Adipose tissue (tissue), 3 donors: Measurements from ENCODE around the gene MDP1. TPM values are rescaled to one million over a fixed set of nuclear protein-coding genes. Genes with fewer than 3 reads are reported as not detected.

Source experiments
- H3K27ac ChIP-seq: one replicate; pipeline ENCODE4 v1.5.1; 2013; ENCODE audit warnings: low read depth, low read length
- WGBS, 3 donors: extraction: QIAGEN DNeasy Blood & Tissue Kit; methylation state at CpG; one replicate each; pipeline ENCODE4 v1.1.7; 2013; 5-methylcytosine and 5-hydroxymethylcytosine counted together
- polyA plus RNA-seq, 3 donors: library from polyadenylated mRNA; stranded (reverse); fragments of 200-250 nt; gene quantifications; one replicate each; pipeline ENCODE4 v1.2.3, GENCODE V29; 2013
- donor health status: healthy with polysubstance abuse.
- donor health status: Bipolar disorder and iron deficiency.
- donor health status: healthy.

The MDP1 gene
- polyA plus RNA-seq, 3 donors = 17.7 to 47.6 (median 21.9) TPM

DNA sequence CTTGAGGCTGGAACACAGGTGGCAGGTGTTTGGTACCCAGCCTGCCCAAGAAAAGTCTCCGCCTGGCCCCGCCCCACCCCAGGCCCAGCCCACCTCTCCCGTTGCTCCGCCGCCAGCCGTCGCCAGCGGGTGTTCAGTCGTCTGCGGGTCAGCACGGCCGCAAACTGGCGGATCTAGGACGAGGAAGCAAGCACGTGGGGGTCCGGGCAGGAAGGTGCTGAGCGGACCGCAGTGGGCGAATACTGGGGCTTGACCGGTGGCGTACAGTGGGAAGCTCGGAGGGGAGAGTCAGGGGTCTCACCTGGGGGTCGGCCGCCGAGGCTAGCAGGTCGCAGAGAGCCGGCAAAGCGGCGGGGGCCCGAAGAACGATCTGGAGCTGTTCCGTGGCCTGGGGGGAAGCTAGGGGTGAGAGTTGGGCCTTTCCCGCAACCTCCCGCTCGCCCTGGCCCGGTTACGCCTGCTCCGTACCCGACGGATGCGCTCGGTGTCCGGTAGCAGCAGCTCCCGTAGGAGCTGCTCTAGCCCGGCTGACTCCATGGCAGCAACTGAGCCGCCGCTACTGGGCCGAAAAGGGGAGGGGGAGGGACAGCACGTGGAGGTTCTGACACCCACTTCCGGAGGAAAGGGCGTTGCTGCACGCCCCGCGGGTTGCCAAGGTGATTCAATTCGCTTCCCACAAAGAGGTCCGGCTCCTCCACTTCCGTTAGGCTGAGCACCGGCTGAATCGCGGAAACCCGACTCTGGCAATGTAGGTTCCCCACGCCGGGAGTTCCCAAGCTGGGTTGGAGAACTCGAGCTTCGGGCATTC is 27.4 kb downstream of the MDP1 start, which contains the start of gene IPO4:
Gene IPO4, minus strand, starts transcription at position 566 of the 808 bp plus-strand sequence. Its CDS starts 29 bp downstream, at position 537.
- 0 to 1% (median 1%) methylated on average over 61 to 65 of the region's 65 CpGs for WGBS, 3 donors

GRCh38 chr14:24187539-24187915 is 28.3 kb downstream of the MDP1 start:
- H3K27ac ChIP-seq = no peak overlapping the region
- WGBS, 3 donors = 69 to 91% (median 82%) methylated on average over 2 of the region's 2 CpGs

More for the DNA sequence above, 27.4 kb downstream of the MDP1 start, which contains the start of gene IPO4:
- H3K27ac ChIP-seq = no peak within 1 kb of the TSS

- H3K27ac ChIP-seq = no peak overlapping the region
- 93 to 95% (median 94%) methylated on average over 10 of the region's 10 CpGs for WGBS, 3 donors
Measured at GRCh38 chr14:24186831-24187538, 28.9 kb downstream of the MDP1 start.

- WGBS, 3 donors = 91 to 93% (median 92%) methylated on average over 11 of the region's 11 CpGs
- no peak overlapping the region for H3K27ac ChIP-seq
Measured at GRCh38 chr14:24185741-24186140, 30.1 kb downstream of the MDP1 start.

- WGBS, 3 donors = 95 to 96% (median 95%) methylated on average over 7 of the region's 7 CpGs
- H3K27ac ChIP-seq = no peak overlapping the region
Measured at GRCh38 chr14:24185026-24185425, 30.8 kb downstream of the MDP1 start.

GRCh38 chr14:24184104-24184970 is 31.5 kb downstream of the MDP1 start:
- no peak overlapping the region for H3K27ac ChIP-seq
- WGBS, 3 donors = 89 to 90% (median 90%) methylated on average over 14 to 19 of the region's 19 CpGs

DNA sequence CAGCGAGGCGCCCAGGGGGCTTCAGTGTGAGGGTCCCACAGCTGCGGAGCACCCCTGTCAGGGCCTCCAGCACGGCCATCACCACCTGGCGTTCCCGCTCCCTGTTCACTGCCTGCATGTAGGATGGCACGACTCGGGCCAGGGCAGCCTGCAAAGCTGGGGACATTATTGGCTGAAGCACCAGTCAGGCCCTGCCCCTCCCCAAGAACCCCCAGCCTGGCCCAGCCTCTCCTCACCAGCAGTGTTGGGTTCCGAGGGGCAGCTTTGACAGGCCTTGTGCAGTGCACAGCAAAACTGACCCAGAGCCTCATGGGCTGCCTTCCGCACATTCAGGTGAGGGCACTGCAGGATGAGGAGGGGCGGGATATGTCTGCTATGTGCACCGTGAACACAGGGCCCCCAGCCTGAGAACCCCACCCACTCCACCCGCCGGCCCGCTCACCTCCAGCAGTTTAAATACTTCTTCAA is 32.8 kb downstream of the MDP1 start:
- no peak overlapping the region for H3K27ac ChIP-seq
- 89 to 95% (median 93%) methylated on average over 14 to 15 of the region's 15 CpGs for WGBS, 3 donors

DNA sequence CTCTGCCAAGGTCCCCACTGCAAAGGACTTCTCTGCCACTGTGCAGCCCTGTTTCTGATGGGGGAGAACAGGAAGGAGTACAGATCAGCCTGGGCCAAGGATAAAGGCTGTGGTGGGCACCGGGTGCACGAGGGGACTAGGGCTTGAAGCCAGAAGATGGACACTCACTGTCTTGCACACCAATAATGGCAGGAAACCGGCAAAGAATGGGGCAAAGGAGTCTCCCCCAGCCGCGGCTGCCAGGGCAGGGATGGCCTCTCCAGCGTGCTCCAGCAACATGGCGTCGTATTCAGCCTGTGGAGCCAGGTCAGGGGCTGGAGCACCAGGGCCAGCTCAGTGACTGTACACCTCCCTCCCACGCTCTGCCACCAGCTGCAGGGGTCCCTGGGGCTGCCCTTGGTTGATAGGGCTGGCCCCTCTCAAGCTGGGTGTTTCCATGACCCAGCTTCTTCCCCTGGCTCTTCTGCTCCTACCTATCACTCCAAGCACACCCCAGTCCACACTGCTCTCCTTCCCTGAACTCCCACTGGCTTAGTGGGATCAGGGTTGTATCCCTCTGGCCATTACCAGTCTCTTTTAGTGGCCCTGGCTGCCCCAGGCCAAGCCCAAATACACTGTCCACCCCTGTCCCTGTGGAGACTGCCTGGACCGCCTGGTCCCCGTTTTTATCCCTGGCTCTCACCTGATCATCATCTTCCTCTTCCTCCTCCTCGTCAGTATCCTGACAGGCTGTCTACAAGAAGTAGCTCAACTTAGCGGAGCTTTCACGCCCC is 33.6 kb downstream of the MDP1 start:
- 86 to 87% (median 86%) methylated on average over 12 to 14 of the region's 14 CpGs for WGBS, 3 donors

DNA sequence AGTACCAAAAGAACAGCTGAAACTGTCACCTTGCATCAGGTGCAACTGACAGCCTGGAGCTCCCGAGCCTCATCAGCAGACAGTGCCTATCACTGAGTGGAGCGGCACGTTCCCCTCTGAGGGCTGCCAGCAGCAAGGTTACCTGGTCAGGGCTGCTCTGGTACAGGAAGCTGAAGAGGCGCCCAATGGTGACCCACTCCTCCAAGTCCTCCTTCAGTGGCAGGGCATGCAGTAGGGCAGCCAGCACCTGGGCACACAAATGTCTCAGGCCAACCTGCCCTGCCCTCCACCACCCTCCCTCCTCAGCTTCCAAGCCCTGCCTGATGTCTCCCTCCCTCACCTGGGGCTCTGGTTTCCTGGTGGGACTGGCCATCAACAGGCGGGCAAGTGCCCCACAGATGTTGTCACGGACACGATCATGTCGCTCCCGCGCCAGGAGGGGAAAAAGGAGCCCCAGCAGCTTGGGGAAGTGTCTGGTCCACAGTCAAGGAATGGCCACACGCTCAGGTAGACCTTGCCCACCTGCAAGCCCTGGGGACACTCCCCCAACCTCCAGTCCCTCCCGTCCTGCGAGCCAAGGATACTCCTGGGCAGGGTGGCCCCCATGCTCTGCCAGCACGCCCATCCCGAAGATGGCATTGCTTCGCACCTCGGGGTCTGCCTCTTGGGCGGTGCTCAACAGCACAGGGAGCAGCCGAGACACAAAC is 34.3 kb downstream of the MDP1 start:
- no peak overlapping the region for H3K27ac ChIP-seq
- WGBS, 3 donors = 83 to 89% (median 87%) methylated on average over 19 of the region's 19 CpGs

More for the DNA sequence above, 33.6 kb downstream of the MDP1 start:
- no peak overlapping the region for H3K27ac ChIP-seq

DNA sequence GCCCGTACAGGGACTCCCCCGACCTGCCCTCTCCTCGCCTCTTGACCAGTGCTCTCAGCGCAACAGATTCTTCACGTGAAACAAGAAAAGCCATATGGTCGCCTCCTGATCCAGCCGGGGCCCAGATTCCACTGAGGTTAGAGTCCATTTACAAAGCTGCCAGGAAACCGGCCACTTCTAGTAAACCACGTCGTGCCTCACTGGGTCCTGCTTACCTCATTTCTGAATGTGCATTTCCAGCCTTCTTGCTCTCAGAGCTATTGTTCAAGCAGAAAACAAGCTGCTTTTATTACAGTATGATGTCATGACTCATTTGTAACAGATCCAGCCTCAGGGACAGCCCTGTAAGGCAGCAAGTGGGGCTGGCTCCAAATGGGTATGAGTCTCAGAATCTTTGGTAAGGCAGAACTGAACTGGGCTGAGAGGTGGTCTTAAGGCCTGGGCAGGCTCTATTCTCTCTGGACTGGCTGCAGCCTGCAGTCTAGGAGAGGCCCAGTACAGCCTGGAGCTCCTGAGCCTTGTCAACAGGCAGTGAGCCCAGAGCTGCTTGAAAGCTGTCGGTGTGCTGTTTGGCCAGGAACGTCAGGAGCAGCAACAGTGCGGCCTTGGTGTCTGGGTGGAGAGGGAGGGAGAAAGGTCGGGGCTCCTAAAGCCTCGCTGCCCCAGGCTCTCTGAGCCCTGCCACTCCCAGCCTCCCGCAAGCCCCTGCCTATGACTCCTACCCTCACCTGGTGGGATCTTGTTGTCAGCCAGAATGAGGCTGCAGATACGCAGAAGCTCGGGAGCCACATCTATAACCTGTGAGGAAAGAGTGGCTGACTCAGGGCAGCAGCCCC is 35.7 kb downstream of the MDP1 start:
- WGBS, 3 donors = 69 to 83% (median 76%) methylated on average over 17 to 18 of the region's 18 CpGs
- no peak overlapping the region for H3K27ac ChIP-seq

DNA sequence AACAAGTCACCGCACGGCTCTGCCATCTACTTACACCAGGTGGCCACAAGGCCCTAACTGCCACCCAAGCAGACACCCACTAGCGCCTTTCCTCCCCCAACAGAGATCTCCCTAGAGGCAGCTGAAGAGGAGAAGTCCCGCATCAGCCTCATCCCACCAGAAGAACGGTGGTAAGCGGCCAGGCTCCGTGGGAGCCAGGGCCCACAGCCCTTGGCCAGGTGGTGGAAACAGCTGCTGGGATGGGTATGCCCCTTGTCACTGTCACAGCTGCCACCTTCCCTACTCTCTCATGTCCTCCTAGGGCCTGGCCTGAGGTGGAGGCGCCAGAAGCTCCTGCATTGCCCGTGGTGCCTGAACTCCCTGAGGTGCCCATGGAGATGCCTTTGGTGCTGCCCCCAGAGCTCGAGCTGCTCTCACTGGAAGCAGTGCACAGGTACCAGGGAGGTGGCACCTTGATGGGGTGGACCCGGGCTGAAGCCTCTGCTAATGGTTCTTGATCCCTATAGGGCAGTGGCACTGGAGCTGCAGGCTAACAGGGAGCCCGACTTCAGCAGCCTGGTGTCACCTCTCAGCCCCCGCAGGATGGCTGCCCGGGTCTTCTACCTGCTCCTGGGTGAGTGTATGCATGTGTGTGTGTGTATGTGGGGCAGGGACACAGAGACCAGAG is 36.4 kb downstream of the MDP1 start:
- peak overlapping the region; percentile 41 for H3K27ac ChIP-seq
- 86 to 92% (median 89%) methylated on average over 14 of the region's 14 CpGs for WGBS, 3 donors

GRCh38 chr14:24178399-24179178 is 37.3 kb downstream of the MDP1 start:
- H3K27ac ChIP-seq = no peak overlapping the region
- 90 to 94% (median 93%) methylated on average over 12 of the region's 12 CpGs for whole genome bisulfite sequencing, 3 donors

- no peak overlapping the region for H3K27ac ChIP-seq
- 92 to 94% (median 92%) methylated on average over 14 of the region's 14 CpGs for WGBS, 3 donors
Measured at GRCh38 chr14:24177891-24178290, 38.0 kb downstream of the MDP1 start.

- WGBS, 3 donors = 88 to 91% (median 90%) methylated on average over 12 of the region's 12 CpGs
- H3K27ac ChIP-seq = no peak overlapping the region
Measured at GRCh38 chr14:24177041-24177825, 38.6 kb downstream of the MDP1 start.
